HG02852 (cell line): ENCODE measurements around the gene MINK1.
"Not testable (repeated sequence)": the region's sequence is repeated elsewhere in the genome, so short reads cannot be mapped to it uniquely, and the experiment has no call there.

Source experiments
- ATAC-seq: cut with Tn5 transposase; IDR thresholded peaks from one replicate; pipeline ENCODE4 v1.9.1; 2021; ENCODE audit warnings: mild to moderate bottlenecking, moderate library complexity; ENCODE audit not compliant: unreplicated experiment

The MINK1 gene

DNA sequence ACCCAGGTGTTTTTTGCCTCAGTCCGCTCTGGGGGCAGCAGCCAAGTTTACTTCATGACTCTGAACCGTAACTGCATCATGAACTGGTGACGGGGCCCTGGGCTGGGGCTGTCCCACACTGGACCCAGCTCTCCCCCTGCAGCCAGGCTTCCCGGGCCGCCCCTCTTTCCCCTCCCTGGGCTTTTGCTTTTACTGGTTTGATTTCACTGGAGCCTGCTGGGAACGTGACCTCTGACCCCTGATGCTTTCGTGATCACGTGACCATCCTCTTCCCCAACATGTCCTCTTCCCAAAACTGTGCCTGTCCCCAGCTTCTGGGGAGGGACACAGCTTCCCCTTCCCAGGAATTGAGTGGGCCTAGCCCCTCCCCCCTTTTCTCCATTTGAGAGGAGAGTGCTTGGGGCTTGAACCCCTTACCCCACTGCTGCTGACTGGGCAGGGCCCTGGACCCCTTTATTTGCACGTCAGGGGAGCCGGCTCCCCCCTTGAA is 64.1 kb downstream of the MINK1 start:
- ATAC-seq, result no peak

- no peak for ATAC-seq
Observed at GRCh38 chr17:4897785-4898184, 64.6 kb downstream of the MINK1 start.

DNA sequence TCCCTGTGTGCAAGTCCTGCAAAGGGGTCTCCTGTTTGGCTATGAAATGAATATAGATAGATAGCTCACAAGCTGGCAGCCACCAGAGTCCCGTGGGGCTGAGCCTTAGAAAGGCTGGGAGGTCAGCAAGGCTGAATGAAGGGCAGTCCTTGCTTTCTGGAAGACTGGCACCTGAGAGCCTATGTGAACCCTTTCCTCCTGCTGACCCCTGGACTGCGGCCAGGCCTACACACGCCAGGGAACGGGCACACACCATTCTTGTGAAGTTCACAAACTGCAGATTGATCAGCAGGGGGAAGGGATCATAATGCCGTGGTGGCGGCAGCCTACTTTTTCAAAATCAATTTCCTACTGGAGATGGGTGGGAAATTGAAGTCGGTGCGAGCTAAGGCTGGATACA is 65.2 kb downstream of the MINK1 start:
- no peak for ATAC-seq

DNA sequence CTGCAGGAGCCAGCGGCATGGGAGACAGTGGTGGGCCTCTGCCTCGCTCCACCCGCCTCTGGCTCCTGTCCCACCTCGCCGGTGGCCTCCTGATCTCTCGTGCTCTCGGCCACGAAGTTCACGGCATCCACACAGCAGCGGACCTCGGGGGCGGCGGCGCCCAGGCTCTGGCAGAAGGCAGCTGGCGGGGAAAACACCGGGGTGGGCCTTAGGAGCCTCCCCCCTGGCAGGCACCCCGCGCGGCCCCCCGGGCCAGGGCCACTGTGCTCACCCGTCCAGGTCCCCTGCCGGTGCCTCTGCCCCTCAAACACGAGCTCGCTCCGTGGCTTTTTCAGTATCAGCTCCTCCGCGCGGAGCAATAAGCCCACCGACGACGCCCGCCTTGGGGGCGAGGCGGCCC is 65.8 kb downstream of the MINK1 start:
- ATAC-seq, result no peak

DNA sequence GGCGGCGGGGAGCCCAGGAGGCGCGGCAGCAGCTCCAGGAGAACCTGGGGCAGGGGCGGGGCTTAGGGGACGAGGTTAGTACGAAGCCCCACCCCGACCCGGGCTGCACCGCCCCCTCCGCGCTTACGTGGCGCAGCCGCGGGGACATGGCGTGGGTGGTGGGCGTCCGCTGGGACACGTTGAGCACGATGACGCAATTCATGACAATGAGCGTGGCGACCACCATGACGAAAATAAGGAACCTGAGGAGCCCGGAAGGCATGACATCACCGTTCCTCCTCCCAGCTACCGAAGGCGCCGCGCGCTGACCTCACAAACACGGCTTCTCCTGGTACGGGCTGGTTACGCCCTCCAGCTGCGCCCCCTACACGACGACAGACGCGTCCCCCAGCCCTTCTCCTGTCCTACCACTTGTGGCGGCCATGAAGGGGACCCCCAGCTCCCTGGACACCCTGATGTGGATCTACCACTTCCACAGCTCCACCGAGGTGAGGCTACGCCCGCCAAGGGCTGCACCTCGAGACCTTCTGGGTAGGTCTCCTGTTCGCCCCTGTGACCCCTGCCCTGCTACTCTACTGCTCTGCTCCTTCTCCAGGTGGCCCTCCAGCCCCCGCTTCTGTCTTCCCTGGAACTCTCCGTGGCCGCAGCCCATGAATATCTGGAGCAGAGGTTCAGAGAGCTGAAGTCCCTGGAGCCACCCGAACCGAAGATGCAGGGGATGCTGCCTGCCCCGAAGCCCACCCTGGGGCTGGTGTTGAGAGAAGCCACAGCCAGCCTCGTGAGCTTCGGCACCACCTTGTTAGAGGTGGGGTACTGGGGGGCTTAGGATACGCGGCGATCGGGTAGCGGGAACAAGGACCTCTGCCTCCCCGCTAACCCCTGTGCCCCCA is 66.4 kb downstream of the MINK1 start, which contains the start of gene C17orf107:
Gene C17orf107 (plus strand): TSS at position 196 of the 890 bp plus-strand sequence. CDS start 227 bp downstream, at position 423.
- ATAC-seq, result no peak

DNA sequence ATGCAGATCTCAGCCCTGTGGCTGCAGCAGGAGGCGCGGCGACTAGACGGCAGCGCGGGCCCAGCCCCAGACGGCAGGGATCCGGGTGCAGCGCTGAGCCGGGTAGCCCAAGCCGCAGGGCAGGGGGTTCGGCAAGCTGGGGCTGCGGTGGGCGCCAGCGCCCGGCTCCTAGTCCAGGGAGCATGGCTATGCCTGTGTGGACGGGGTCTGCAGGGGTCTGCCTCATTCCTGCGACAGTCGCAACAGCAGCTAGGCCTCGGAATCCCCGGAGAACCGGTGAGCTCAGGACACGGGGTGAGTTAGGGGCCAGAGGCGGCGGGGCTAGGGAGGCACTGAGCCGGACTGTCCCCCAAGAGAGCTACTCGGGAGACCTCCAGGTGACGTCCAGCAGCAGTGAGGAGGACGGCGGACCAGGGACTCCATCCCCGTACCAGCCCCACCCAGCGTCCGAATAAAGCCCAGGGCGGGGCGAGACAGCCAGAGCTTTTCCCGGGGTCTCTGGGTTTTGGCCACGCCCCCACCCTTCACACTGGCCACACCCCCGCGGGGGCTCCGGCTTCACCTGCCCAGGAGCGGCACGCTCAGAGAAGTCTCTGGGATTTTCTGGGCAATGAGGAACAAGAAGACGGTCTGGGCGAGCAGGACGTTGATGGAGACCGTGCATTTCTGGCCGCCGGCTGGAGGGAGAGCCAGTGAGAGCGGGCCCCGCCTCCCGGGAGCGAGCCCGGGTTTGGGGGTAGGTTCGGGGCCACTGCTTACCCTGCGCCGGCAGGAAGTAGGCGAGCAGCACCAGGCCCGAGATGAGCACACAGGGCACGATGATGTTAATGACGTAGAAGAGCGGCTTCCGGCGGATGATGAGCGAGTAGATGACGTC is 67.3 kb downstream of the MINK1 start:
- no peak for ATAC-seq

GRCh38 chr17:4901108-4901647 is 68.0 kb downstream of the MINK1 start:
- ATAC-seq, result no peak

DNA sequence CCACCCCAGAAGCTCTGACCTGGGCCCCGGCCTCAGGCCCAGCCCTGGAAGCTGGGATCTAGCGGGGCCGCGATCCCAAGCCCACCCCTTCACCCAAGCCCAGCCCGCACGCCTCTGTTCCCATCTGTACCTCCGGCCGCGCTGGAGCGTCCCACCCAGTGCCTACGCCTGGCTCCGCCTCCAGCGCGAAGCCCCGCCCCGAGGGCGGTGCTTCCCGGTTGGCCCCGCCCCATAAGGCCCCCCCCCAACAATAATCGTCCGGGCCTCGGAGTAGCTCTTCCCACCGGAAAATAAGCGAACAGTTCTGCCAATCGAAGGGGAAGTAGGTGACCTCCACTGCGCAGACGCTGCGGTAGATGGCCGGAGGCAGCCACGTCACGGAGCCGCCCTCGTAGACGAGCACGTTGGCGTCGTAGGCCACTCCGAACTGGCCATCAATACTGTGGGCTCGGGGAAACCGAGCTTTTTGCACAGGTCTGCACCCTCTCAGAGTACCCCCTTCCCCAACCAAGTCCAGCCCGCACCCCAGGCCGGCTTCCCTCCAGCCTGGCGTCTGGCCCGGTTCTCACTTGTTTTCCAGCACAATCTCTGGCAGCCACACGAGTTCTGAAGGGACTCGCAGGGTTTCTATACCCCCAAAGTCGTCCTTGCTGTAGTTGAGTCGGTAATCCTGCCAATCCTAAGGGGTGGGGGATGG is 68.7 kb downstream of the MINK1 start:
- no peak for ATAC-seq

- no peak for ATAC-seq
Observed at GRCh38 chr17:4902540-4902939, 69.4 kb downstream of the MINK1 start.

- no peak for ATAC-seq
Observed at GRCh38 chr17:4903051-4903818, 70.1 kb downstream of the MINK1 start, which contains the start of gene CHRNE. Gene CHRNE (minus strand): TSS chr17:4903098. CDS start chr17:4903063, 35 bp downstream.

- ATAC-seq, result not testable (repeated sequence)
Observed at GRCh38 chr17:4906642-4907041, 73.5 kb downstream of the MINK1 start.

DNA sequence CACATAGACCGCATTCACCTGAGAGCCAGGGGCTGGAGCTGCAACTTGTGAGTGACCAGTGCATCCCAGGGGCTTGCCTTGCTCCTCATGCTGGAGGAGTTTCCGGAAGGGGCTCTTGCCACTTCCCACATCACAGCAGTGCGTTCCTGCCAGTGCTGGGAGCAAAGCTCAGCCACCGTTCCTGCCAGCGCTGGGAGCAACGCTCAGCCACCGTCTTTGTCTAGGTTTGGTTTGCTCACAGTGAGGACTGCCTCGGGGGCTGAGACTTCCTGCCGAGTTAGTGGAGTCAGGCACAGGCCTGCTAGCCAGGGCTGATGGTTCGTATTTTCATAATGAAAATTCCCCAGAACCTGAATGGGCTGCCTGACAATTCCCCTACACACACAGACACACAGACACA is 75.2 kb downstream of the MINK1 start:
- no peak for ATAC-seq

GRCh38 chr17:4908711-4909496 is 75.8 kb downstream of the MINK1 start:
- no peak for ATAC-seq

DNA sequence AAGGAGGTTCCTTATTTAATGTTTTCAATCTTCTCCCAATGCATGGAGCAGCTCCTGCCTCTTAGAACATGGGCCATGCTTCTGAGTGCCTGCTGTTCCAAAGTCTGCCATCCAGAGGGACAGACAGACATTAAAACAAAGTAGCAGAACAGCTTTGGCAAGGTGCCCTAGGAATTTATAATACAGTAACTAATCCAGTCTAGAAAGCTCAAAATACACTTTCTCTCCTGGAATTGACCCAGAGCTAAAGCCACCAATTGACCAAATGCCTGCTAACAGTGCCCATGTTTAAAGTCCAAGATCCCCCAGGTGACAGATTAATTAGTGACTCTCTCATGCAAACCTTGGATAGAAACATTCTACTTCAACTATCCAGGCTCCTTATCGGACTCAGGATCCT is 80.9 kb downstream of the MINK1 start:
- ATAC-seq, result no peak

GRCh38 chr17:4914551-4914950 is 81.4 kb downstream of the MINK1 start:
- not testable (repeated sequence) for ATAC-seq

- ATAC-seq, result no peak
Observed at GRCh38 chr17:4919511-4920047, 86.4 kb downstream of the MINK1 start.

DNA sequence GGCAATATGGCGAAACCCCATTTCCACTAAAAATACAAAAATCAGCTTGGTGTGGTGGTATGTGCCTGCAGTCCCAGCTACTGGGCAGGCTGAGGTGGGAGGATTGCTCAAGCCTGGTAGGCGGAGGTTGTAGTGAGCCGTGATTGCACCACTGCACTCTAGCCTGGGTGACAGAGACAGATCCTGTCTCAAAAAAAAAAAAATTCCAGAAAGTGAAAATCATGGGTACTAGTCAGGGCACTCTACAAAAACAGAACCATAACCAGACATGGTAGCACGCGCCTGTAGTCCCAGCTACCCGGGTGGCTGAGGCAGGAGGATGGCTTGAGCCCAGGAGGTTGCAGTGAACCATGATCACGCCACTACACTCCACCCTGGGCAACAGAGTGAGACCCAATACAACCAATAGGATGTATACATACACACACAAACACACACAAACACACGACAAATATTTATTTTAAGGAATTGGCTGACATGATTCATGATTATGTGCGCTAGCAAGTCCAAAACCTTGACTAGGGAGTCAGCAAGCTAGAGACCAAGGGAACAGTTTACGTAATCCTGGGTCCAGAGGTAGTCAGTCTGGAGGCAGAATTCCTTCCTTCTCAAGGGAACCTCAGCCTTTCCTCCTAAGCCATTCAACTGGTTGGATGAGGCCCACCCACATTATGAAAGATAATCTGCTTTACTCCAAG is 87.4 kb downstream of the MINK1 start:
- ATAC-seq, result no peak

- no peak for ATAC-seq
Observed at GRCh38 chr17:4921320-4921719, 88.2 kb downstream of the MINK1 start.
